GM19455 (cell line): Measurements from ENCODE around the gene IL34.
"Not testable (repeated sequence)": the region's sequence is repeated elsewhere in the genome, so short reads cannot be mapped to it uniquely, and the experiment has no call there.

Experiments used
- ATAC-seq: cut with Tn5 transposase; IDR thresholded peaks from one replicate; pipeline ENCODE4 v1.9.1; 2021; ENCODE audit not compliant: unreplicated experiment

Gene IL34

DNA sequence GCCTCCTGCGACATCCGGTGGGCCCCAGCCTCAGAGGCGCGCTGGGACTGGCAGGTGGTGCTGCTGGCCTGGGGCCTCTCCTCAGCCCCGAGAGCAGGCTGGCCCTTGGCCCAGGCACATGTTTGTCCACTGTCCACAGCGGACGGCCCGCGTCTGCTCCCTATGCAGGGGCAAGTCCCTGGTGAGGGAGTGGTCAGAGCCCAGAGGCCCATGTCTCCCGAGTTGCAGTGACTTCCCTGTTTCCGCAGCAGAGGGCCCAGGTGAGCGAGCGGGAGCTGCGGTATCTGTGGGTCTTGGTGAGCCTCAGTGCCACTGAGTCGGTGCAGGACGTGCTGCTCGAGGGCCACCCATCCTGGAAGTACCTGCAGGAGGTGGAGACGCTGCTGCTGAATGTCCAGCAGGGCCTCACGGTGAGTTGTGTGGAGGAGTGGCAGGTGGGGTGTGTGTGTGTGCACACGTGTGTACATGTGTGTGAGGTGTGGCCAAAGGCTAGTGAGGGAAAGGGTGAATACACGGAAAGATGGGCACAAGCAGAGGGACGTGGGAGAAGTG lies 10.4 kb downstream of the IL34 start:
- no peak for ATAC-seq

DNA sequence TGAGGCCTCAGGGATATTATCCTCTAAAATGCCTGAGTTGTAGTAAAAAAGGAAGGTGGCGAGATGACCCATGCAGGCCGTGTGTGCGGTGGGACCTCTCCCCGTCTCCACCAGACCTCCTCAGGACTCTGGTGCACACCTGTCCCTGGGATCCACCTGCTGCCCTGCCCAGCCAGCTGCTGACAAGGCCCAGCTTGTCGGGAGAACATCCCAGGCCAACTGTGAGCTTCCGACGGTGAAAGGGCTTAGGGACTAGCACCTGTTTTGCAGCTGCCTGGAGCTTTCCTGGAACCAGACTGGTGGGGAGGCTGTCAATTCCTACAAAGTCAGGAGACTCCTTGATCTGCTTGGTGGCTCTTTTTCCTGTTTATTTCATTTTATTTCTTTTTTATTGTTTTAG lies 11.6 kb downstream of the IL34 start:
- no peak for ATAC-seq

GRCh38 chr16:70658921-70659320 lies 12.6 kb downstream of the IL34 start:
- no peak for ATAC-seq

DNA sequence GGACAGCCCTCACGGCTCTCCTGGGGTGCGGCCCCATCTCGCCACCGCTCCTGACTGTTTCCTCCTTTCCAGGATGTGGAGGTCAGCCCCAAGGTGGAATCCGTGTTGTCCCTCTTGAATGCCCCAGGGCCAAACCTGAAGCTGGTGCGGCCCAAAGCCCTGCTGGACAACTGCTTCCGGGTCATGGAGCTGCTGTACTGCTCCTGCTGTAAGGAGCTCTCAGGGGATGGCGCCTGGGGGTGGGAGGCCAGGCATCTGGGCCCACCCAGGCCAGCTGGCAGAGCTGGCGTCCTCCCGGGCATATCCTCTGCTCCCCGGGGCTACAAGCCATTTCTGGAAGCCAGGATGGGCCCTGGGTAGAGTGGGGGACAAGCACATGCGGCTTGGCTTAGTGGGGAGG lies 13.2 kb downstream of the IL34 start:
- no peak for ATAC-seq

GRCh38 chr16:70659953-70660671 lies 13.8 kb downstream of the IL34 start:
- ATAC-seq, result no peak

GRCh38 chr16:70660672-70661350 lies 14.5 kb downstream of the IL34 start:
- no peak for ATAC-seq

GRCh38 chr16:70661534-70661917 lies 15.2 kb downstream of the IL34 start:
- ATAC-seq, result no peak

DNA sequence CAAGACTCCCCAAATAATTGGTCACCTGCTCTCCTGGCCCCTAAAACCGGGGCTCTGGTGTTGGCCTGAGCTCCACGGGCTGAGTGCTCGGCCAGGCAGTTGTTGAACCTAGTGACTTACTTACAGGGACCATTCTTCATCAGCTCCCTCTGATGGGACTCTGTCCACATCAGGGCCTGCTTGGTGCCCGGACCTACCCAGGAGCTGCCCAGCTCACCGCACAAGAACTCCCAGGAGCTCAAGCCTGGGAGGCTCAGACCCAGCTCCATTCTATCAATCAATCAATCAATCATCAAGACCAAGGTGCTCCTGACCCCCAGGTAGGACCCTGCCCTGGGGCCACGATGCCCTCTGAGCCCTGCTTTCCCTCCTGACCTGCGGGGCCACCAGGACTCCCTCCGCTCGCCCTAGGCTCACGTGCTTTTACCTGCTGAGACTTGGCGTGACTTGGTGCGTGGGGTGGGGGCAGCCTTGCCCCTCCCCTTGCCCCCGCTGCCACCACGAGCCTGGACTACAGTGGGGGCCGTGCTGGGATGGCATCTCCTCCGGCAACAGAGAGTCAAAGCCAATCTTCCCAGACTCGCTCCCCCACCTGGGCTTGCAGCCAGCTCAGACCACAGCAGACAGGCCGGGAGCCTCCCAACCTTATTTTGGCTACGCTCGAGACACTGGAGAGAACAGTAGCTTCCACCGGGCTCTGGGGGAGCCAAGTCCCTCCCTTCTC lies 15.7 kb downstream of the IL34 start:
- no peak for ATAC-seq

DNA sequence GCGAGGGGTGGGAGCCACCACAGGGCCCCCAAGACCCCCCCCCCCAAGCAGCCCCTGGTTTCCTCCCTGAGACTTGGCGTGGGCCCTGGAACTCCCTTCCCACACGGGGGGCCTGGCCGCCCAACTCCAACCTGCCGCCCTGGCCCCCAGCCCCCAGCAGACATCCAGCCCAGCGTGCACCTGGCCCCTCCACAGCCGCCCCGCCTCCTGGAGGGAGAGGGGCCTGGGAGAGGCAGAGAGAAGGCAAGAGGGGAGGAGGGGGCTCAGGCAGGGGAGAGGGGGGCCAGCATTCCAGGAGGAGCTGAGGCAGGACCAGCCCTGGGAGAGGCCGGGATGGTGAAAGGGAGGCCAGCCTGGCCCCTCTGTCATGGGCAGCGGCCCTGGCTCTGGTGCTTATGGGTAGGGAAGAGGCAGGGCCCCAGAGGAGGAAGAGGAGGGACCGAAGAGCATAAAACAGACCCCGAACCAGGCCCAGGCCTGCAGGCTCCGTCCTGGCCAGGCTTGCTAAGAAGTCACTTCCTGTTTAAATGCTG lies 16.7 kb downstream of the IL34 start:
- no peak for ATAC-seq

DNA sequence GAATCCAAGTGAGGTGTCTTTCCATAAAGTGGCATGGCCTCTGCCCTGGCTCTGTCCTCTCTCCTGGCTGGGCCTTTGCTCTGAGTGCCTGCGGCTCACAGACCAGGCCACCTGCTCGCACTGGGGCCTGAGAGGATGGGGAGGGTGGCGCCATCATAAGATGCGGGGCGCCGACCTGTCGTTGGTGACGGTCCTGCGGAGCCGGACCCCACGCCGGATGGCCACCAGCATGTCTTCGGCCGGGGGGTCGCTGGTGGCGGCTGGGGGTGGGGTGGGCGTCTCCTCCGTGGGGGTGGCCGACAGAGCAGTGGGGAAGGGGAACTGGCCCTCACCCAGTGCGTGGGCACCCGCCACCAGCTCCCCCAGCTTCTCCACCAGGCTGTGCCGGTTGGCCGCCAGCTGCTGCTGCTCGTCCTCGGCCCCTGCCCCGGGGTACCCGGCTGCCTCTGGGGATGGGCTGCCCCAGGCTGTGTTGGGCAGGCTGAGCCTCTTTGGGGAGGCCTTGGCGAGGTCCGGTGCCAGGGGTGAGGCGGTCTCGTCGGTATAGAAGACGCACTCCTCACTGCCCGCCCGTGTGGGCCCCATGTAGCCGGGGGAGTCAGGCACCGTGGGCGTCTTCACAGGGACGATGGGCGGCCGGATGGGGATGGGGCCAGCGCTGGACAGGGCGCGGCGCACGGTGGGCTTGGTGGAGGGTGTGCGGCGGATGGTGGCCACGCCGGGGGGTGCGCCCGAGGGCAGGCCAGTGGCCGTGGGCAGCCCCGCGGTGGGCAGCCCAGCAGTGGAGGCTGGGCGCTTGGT lies 17.4 kb downstream of the IL34 start:
- no peak for ATAC-seq

GRCh38 chr16:70664325-70665112 lies 18.2 kb downstream of the IL34 start:
- ATAC-seq, result no peak

- no peak for ATAC-seq
Measured at GRCh38 chr16:70665113-70665694, 18.8 kb downstream of the IL34 start.

DNA sequence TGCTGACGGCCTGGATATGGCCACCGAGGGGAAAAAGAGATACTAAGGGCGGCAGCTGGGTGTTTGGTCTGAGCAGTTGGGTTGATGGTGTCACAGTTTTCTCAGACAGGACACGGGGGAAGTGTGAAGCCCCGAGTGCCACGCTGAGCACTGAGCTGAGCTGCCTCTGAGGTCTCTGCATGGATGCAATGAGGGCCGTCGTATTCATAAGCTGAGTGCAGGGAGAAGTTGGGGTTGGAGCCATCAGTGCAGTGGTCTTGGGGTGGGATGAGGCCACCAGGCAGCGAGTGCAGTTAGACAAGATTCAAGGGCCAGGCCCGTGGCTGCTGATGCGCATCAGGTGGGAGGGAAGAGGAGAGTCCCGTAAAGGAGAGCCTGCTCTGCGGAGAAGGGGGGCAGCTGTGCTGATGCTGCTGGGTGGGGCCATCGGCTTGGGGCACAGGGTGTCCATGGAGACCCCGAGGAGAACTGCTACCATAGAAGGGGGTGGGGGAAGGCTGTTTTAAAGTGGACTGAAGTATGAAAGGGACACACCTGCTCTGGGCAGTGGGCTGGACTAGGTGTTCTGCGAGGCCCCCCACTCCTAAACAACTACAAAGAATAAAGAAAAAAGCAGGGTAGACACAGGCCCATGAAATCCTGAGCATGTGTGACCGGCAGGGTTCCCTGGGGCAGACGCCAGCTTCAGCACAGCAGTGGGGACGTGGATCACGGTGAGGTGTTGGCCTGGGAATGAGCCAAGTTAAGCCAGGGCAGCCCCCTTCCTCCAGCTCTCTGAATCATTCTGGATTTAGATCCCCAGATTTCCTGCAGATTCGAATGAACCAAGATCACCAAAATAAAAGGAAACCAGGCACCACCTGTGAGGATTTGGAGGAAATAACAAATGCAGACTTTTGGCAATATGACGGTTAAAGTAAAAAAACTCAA lies 19.7 kb downstream of the IL34 start:
- no peak for ATAC-seq

DNA sequence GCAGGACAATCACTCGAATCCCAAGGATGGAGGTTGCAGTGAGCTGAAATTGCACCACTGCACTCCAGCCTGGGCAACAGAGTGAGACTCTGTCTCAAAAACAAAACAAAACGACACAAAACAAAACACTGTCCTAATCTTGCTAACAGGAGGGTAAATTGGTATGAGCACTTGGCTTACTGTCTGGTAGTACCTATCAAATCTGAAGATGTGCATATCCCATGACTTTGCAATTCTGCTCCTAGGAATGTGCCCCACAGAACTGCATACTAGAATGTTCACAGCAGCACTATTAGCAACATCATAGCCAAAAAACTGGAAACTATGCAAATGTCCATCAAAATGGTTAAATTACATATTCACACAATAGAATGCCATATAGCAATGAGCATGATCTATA lies 23.8 kb downstream of the IL34 start:
- ATAC-seq, result no peak

DNA sequence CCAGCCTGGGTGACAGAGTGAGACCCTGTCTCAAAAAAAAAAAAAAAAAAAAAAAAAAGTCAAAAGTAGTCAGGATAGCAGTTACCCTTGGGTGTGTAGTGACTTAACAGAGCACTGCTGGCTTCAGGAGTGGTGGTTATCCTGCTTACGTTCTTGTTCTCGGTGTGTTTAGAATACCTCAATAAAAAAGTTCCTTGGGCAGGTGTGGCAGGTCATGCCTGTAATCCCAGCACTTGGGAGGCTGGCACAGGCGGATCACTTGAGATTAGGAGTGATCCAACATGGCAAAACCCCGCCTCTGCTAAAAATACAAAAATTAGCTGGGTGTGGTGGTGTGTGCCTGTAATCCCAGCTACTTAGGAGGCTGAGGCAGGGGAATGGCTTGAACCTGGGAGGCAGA lies 24.6 kb downstream of the IL34 start:
- not testable (repeated sequence) for ATAC-seq

- ATAC-seq, result no peak
Measured at GRCh38 chr16:70674221-70675014, 28.1 kb downstream of the IL34 start.

GRCh38 chr16:70675851-70676513 lies 29.6 kb downstream of the IL34 start:
- no peak for ATAC-seq
